A549 (cell line): ENCODE measurements around the gene AIG1. TPM values are rescaled to one million over a fixed set of nuclear protein-coding genes. Genes with fewer than 3 reads are reported as not detected.

Source experiments
- ATAC-seq, 2 experiments: fragments of 200-7000 bp in 1 of 2; fragments of >200 bp in 1 of 2; cut with Nextera tagmentation in 1 of 2; cut with Tn5 transposase in 1 of 2; 3 replicates each; pipeline versions ENCODE4 v1.8.0 to v1.9.1; 2018 to 2020; ENCODE audit warnings: mild to moderate bottlenecking in 1 of 2, moderate library complexity in 1 of 2
- CTCF ChIA-PET: fragments of 300-600 bp; sonication (Branson Sonifier 250); formaldehyde crosslinking; extraction: SDS; loops from one replicate; lab custom pipeline; 2021; ENCODE audit warnings: antibody characterized with exemption, inconsistent platforms; lab: Yijun Ruan, JAX
- POLR2A ChIA-PET: fragments of 350-600 bp; formaldehyde crosslinking; extraction: SDS; loops from one replicate; lab custom pipeline; 2021; ENCODE audit warnings: antibody characterized with exemption, inconsistent platforms; lab: Yijun Ruan, JAX
- DNase-seq, 2 experiments: peaks; one replicate each; pipeline versions ENCODE4 v3.0.0 to v3.0.0-alpha.2; 2011 to 2016; ENCODE audit warnings: low read depth in 1 of 2, low spot score in 1 of 2
- FAIRE-seq: peaks from 2 replicates; lab custom pipeline; 2011; peaks lifted over from hg19 to GRCh38; lab: Jason Lieb, UNC
- H3K27ac ChIP-seq, 2 experiments: fragments of >200 bp; sonication (Bioruptor Twin); formaldehyde crosslinking; 3 replicates each; pipeline ENCODE4 v1.5.1; 2016 to 2017
- H3K4me1 ChIP-seq: fragments of >200 bp; sonication (Bioruptor Twin); formaldehyde crosslinking; 3 replicates; pipeline ENCODE4 v1.6.1; 2016
- H3K4me2 ChIP-seq: fragments of >200 bp; sonication (Bioruptor Twin); formaldehyde crosslinking; 3 replicates; pipeline ENCODE4 v1.6.1; 2016
- H3K4me3 ChIP-seq: fragments of >200 bp; sonication (Bioruptor Twin); formaldehyde crosslinking; 3 replicates; pipeline ENCODE4 v1.5.1; 2016
- H3K9me3 ChIP-seq: fragments of >200 bp; sonication (Bioruptor Twin); formaldehyde crosslinking; 3 replicates; pipeline ENCODE4 v1.6.1; 2016
- EP300 ChIP-seq, 2 experiments: fragments of >200 bp; sonication (Bioruptor Twin); formaldehyde crosslinking; IDR thresholded peaks; 2 replicates in 1 of 2; 3 replicates in 1 of 2; pipeline ENCODE4 v1.6.1; 2016 to 2017
- HOXB13 ChIP-seq: fragments of 250-450 bp; sonication (Bioruptor Pico); IDR thresholded peaks from 2 replicates; pipeline ENCODE4 v1.5.0; 2020; ENCODE audit warnings: low read depth, mild to moderate bottlenecking, moderate library complexity
- HOXB5 ChIP-seq: fragments of 250-450 bp; sonication (Bioruptor Pico); IDR thresholded peaks from 2 replicates; pipeline ENCODE4 v1.5.0; 2020; ENCODE audit warnings: mild to moderate bottlenecking, moderate library complexity
- KDM1A ChIP-seq: fragments of 200-600 bp; sonication (generic); IDR thresholded peaks from 2 replicates; pipeline ENCODE4 v1.6.1; 2016; ENCODE audit warnings: low read depth, mild to moderate bottlenecking
- KDM5A ChIP-seq: fragments of 200-600 bp; sonication (generic); IDR thresholded peaks from 2 replicates; pipeline ENCODE4 v1.6.1; 2016; ENCODE audit warnings: antibody characterized with exemption, mild to moderate bottlenecking
- MAFK ChIP-seq: fragments of 450-650 bp; IDR thresholded peaks from 2 replicates; pipeline ENCODE4 v1.6.1; 2014; ENCODE audit not compliant: partially characterized antibody
- NFE2L2 ChIP-seq: fragments of 150-350 bp; conservative IDR thresholded peaks from 2 replicates; pipeline ENCODE4 v1.6.1; 2014; ENCODE audit warnings: low read length
- NPAS2 ChIP-seq: fragments of 250-450 bp; sonication (Bioruptor Pico); IDR thresholded peaks from 2 replicates; pipeline ENCODE4 v1.8.0; 2022; ENCODE audit warnings: mild to moderate bottlenecking, moderate library complexity, borderline replicate concordance
- NR3C1 ChIP-seq: fragments of >200 bp; sonication (Bioruptor Twin); formaldehyde crosslinking; IDR thresholded peaks from 3 replicates; pipeline ENCODE4 v1.6.1; 2017
- PHF8 ChIP-seq: fragments of 200-600 bp; sonication (generic); IDR thresholded peaks from 2 replicates; pipeline ENCODE4 v1.6.1; 2016; ENCODE audit warnings: low read depth, mild to moderate bottlenecking, antibody characterized with exemption, moderate library complexity, borderline replicate concordance
- RAD21 ChIP-seq, 2 experiments: fragments of >200 bp in 1 of 2; sonication (Bioruptor Twin) in 1 of 2; formaldehyde crosslinking in 1 of 2; IDR thresholded peaks in 1 of 2; conservative IDR thresholded peaks in 1 of 2; 2 replicates in 1 of 2; 3 replicates in 1 of 2; pipeline ENCODE4 v1.6.1; 2012 to 2018; ENCODE audit warnings: inconsistent platforms in 1 of 2
- RARB ChIP-seq: fragments of 250-450 bp; sonication (Bioruptor Pico); IDR thresholded peaks from 2 replicates; pipeline ENCODE4 v1.8.0; 2021; ENCODE audit warnings: mild to moderate bottlenecking, moderate library complexity
- RCOR1 ChIP-seq: fragments of 150-350 bp; IDR thresholded peaks from 2 replicates; pipeline ENCODE4 v1.6.1; 2014; ENCODE audit warnings: antibody characterized with exemption, low read length, low read depth
- RFX5 ChIP-seq: fragments of 450-650 bp; IDR thresholded peaks from 2 replicates; pipeline ENCODE4 v1.7.1; 2014; ENCODE audit warnings: antibody characterized with exemption, mild to moderate bottlenecking, moderate library complexity
- RNF2 ChIP-seq: fragments of 200-600 bp; sonication (generic); IDR thresholded peaks from 2 replicates; pipeline ENCODE4 v1.6.1; 2016; ENCODE audit warnings: low read depth, mild to moderate bottlenecking, antibody characterized with exemption, moderate library complexity, borderline replicate concordance
- SREBF2 ChIP-seq: fragments of 450-650 bp; IDR thresholded peaks from 2 replicates; pipeline ENCODE4 v1.6.1; 2014; ENCODE audit warnings: mild to moderate bottlenecking, moderate library complexity
- TFCP2L1 ChIP-seq: fragments of 250-450 bp; sonication (Bioruptor Pico); IDR thresholded peaks from 2 replicates; pipeline ENCODE4 v1.5.0; 2021; ENCODE audit warnings: mild to moderate bottlenecking
- TP53 ChIP-seq: fragments of 250-450 bp; sonication (Bioruptor Pico); IDR thresholded peaks from 2 replicates; pipeline ENCODE4 v1.5.0; 2021; ENCODE audit warnings: mild to moderate bottlenecking, moderate library complexity
- ZFP36 ChIP-seq: fragments of 450-650 bp; IDR thresholded peaks from 2 replicates; pipeline ENCODE4 v1.6.1; 2014; ENCODE audit warnings: borderline replicate concordance; ENCODE audit not compliant: partially characterized antibody
- ZNF302 ChIP-seq: fragments of 250-450 bp; sonication (Bioruptor Pico); IDR thresholded peaks from 2 replicates; pipeline ENCODE4 v1.9.0; 2021; ENCODE audit warnings: inconsistent platforms, mild to moderate bottlenecking, moderate library complexity
- WGBS: methylation state at CpG from one replicate; pipeline ENCODE4 v1.1.6; 2017; ENCODE audit errors: missing lambda C conversion rate; 5-methylcytosine and 5-hydroxymethylcytosine counted together
- polyA plus RNA-seq, 4 experiments: library from polyadenylated mRNA; depleted of rRNA in 3 of 4; stranded (reverse); fragments of >200 nt; fragmentation: RNase III in 1 of 4; extraction: RNeasy Plus Mini Kit Qiagen cat#74134 plus additional on column Dnase treatment in 1 of 4; gene quantifications; 2 replicates in 3 of 4; 3 replicates in 1 of 4; pipeline ENCODE4 v1.2.3, GENCODE V29; 2011 to 2017
- TF ChIP-seq, protein P1 (sequence below): fragments of 200-600 bp; sonication (generic); IDR thresholded peaks from 2 replicates; pipeline ENCODE4 v1.6.1; 2016; ENCODE audit warnings: antibody characterized with exemption, mild to moderate bottlenecking, moderate library complexity
- TF ChIP-seq, protein P2 (sequence below): fragments of 150-350 bp; IDR thresholded peaks from 2 replicates; pipeline ENCODE4 v1.6.1; 2014; ENCODE audit warnings: low read depth, mild to moderate bottlenecking, low read length

AIG1 gene
- polyA plus RNA-seq, 2 of the 4 experiments (the other 2 are of a cell fraction) = 29.5 to 38.3 TPM

DNA sequence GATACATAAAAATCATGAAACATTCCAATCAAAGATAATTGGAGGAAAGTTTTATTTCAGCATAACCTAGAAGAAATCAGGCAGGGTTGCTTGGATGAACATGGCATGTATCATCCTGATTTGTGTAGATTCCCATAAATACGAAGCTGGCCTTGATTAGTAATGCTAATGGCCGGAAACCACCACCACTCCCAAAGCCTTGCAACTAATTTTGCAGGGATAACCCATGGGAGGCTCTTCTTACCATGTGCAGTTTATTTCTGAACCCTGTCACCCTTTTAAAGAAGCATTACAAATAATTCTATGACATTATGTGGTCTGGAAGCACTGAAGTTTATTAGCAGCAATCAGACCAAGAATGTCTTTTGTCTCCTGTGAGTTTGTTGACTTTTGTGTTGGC lies 80.8 kb downstream of the AIG1 start:
- Histone ChIP-seq H3K4me3 (no peak overlapping the region), H3K9me3 (no peaks in the 10 kb centered on the region), H3K4me2 (no peak overlapping the region), H3K27ac (no peak overlapping the region)
- FAIRE-seq = no peak
- ChIA-PET CTCF (no interaction called here), POLR2A (no interaction called here)
- 91% methylated on average over 2 of the region's 2 CpGs for WGBS
- TF ChIP-seq EP300 (IDR thresholded peaks at IDR 0.05) = no peak
- no peak for TF ChIP-seq NR3C1
- no peak for TF ChIP-seq SREBF2
- TF ChIP-seq ZFP36 = no peak
- TF ChIP-seq NPAS2 (CRISPR knock-in tag) = no peak
- TF ChIP-seq RAD21 (conservative IDR thresholded peaks at IDR 0.05 in 1 of 2, IDR thresholded peaks at IDR 0.05 in 1 of 2) = no peak
- TF ChIP-seq, all 56 proteins: peak for 0
- no peak for DNase-seq
- no peaks in the 10 kb centered on the region for H3K4me1 ChIP-seq
- no peak for ATAC-seq

DNA sequence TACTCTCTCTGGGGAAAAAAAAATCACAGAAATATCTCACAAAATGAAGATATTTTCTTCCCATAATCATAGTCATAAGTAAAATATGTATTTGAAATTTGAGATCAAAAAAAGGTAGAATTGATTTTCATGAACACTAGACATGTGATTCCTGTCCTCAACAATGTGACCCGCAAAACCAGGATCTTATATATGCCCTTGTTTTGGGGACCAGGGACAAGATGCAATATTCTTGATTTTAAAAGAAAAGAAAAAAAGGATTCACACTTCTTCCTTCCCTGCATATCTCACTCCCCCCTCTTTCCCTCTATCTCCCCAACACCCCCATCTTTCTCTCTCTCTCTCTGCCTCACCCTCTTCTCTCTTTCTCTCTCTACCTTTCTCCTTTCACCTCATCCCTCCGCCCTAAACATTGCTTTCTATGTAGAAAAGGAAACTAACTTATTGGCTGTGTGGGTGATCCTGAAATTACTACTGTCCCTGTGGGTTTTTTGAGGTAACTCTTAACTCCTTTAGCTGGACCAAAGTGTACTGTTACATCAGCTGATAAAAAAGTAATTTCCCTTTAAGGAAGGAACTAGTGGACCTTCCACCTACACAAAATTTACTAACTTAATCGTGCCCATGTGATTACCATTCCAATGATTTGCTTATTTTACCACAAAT lies 85.6 kb downstream of the AIG1 start:
- POLR2A ChIA-PET = no interaction called here
- Histone ChIP-seq H3K4me2 (no peak overlapping the region), H3K27ac (no peak overlapping the region), H3K9me3 (no peaks in the 10 kb centered on the region), H3K4me3 (no peak overlapping the region), H3K4me1 (no peaks in the 10 kb centered on the region)
- no peak for TF ChIP-seq MAFK
- TF ChIP-seq, protein P1, sequence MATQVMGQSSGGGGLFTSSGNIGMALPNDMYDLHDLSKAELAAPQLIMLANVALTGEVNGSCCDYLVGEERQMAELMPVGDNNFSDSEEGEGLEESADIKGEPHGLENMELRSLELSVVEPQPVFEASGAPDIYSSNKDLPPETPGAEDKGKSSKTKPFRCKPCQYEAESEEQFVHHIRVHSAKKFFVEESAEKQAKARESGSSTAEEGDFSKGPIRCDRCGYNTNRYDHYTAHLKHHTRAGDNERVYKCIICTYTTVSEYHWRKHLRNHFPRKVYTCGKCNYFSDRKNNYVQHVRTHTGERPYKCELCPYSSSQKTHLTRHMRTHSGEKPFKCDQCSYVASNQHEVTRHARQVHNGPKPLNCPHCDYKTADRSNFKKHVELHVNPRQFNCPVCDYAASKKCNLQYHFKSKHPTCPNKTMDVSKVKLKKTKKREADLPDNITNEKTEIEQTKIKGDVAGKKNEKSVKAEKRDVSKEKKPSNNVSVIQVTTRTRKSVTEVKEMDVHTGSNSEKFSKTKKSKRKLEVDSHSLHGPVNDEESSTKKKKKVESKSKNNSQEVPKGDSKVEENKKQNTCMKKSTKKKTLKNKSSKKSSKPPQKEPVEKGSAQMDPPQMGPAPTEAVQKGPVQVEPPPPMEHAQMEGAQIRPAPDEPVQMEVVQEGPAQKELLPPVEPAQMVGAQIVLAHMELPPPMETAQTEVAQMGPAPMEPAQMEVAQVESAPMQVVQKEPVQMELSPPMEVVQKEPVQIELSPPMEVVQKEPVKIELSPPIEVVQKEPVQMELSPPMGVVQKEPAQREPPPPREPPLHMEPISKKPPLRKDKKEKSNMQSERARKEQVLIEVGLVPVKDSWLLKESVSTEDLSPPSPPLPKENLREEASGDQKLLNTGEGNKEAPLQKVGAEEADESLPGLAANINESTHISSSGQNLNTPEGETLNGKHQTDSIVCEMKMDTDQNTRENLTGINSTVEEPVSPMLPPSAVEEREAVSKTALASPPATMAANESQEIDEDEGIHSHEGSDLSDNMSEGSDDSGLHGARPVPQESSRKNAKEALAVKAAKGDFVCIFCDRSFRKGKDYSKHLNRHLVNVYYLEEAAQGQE = no peak
- no peak for TF ChIP-seq TP53 (CRISPR knock-in tag)
- no peak for TF ChIP-seq RNF2
- TF ChIP-seq KDM5A = no peak
- no peak for TF ChIP-seq HOXB13 (CRISPR knock-in tag)
- TF ChIP-seq, protein P2, sequence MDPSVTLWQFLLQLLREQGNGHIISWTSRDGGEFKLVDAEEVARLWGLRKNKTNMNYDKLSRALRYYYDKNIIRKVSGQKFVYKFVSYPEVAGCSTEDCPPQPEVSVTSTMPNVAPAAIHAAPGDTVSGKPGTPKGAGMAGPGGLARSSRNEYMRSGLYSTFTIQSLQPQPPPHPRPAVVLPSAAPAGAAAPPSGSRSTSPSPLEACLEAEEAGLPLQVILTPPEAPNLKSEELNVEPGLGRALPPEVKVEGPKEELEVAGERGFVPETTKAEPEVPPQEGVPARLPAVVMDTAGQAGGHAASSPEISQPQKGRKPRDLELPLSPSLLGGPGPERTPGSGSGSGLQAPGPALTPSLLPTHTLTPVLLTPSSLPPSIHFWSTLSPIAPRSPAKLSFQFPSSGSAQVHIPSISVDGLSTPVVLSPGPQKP = no peak
- TF ChIP-seq HOXB5 = no peak
- no peak for TF ChIP-seq EP300 (IDR thresholded peaks at IDR 0.05)
- TF ChIP-seq NFE2L2 = no peak
- no peak for TF ChIP-seq RFX5
- TF ChIP-seq RARB (CRISPR knock-in tag) = no peak
- no peak for TF ChIP-seq PHF8
- TF ChIP-seq ZNF302 (CRISPR knock-in tag) = no peak
- no peak for TF ChIP-seq TFCP2L1 (CRISPR knock-in tag)
- no peak for TF ChIP-seq RCOR1
- TF ChIP-seq KDM1A = no peak
- TF ChIP-seq RAD21 (conservative IDR thresholded peaks at IDR 0.05 in 1 of 2, IDR thresholded peaks at IDR 0.05 in 1 of 2) = no peak
- ATAC-seq (no peak), DNase-seq (no peak), FAIRE-seq (no peak)
- CTCF ChIA-PET = interaction anchor here (1.2 kb wide), 1 partner anchor 13 kb away, joined by 3 read pairs; no protein-coding TSS in a partner anchor
- WGBS = 78% methylated on average over 3 of the region's 3 CpGs
